HT-29 (cell line): Measurements from ENCODE around the gene GMDS. TPM values are rescaled to one million over a fixed set of nuclear protein-coding genes. Genes with fewer than 3 reads are reported as not detected.

Source experiments
- DNase-seq: peaks from one replicate; pipeline ENCODE4 v3.0.0-alpha.2; 2015; ENCODE audit warnings: low spot score
- total RNA-seq: library from RNA; depleted of rRNA; stranded (reverse); fragments of >200 nt; shearing (Covaris generic); gene quantifications from 2 replicates; pipeline ENCODE4 v1.2.3, GENCODE V29; 2014

The GMDS gene
- total RNA-seq, 1 experiment from 2014 or later, result 37.0 TPM

DNA sequence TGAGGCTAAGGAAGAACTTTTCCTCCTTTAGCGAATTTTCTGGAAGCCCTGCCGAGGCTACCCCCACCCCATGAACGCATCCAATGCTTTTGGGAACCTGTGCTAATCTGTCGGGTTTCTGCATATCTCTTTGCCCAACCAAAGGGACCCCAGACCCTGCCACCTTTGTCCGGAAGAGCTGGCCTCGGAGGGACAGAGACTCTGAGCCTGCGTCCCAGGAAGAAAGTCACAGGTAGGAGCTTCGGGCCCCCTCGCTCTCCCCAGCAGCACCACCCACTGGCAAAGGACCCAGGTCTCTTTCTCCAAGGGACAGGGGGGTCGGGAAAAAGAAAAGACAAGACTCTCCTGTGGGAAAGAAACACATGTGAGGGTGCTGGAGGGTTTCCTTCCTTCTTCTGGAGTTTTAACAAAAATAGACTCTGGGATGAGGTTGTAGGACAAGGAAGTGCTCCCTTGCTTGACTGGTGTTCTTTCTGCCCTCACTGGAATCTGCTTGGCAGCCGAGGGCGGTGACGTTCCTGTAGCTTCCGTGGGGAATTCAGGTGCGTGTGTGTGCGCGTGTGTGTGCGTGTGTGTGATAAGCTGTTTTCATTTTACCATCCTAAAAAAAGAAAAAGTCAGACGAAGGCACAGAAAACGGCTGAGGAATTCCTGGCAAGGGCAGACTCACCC, 652.0 kb downstream of the GMDS start:
- DNase-seq, result no peak

DNA sequence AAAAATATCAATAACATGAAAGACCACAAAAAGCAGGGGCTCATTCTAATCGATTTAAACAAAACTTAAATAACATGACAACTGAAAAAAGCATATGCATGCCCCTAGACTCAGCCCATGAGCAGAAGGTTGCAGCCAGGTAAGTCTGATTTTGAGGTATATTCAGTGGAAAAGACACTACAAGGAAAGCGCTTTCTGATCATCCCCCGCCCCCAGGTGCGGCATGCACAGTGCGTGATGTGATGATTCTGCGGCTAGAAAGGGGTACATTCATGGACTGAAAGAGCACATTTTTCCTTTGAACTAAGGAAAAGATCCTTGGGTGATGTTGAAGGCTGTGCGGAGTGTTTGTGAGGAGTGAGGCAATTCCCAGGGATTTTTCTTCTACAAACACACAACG, 652.6 kb downstream of the GMDS start:
- no peak for DNase-seq

DNA sequence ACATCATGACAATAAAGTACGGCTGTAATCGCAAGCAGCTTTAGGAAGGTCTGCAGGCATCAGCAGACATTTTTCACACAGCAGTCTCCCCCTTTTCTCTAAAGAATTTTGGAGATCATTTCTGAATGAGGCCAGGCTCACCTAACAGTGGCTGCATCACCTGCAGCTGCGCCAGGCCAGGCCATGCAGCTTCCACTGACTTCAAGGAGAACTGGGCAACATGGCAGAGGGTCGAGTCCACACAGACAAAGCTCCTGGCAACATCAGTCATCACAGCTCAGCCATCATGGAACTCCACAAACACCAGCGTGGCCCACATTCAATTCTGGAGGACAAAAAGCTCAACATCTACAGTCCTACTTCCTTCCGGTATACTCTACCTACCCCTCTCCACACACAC, 653.5 kb downstream of the GMDS start:
- DNase-seq, result no peak

DNA sequence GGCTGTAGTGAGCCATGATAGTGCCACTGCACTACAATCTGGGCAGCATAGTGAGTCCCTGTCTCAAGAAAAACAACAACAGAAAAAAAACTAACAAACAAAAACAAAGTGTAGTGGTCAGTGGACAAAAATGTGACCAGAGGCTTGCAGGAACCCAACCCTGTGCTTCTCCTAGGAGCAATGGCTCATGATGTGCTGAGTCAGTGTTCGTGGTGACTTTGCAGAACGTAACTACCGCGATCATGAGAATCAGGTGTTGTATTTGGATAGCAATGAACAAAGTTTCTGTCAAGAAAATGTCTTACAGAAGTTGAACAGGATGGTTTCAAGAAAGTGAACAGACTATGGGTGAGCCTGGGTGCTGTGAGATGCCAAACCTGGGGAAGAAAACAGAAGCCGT, 654.2 kb downstream of the GMDS start:
- DNase-seq, result no peak

DNA sequence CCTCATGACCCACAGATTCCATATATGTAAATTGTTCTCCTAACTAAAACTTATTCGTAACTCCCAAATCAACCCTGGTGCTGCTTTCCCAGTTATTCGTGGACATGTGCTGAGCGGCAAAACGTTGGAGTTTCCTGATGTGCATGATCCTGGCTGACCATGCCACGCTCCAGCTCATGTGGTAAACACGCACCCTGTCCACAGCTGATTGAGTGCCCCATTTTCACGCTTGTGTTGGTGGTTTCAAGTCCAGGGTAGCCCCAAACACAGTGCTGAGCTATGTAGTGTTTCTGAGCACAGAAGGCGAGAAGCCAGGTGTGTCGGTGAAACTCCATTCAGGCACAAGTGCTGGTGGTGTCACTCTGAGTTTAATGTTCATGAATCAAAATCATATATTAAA, 654.8 kb downstream of the GMDS start:
- no peak for DNase-seq

DNA sequence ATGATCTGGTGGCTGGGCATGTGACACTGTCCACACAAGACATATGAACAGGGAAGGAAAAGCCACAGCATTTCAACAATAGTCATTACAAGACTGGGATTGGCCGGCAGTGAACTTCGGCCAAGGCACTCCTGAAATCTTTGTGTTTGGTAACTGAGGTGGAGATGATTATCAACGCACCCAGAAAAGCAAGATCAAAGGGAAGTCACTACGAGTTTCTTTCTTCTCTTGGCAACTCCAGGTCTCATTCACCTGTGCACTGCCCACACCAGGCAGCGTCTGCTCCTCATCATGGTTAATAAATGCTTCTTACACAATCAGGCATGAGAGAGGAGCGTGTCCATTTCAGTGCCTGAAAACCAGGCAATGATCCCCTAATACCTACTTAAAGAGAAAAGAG, 656.2 kb downstream of the GMDS start:
- peak; percentile 63 for DNase-seq

DNA sequence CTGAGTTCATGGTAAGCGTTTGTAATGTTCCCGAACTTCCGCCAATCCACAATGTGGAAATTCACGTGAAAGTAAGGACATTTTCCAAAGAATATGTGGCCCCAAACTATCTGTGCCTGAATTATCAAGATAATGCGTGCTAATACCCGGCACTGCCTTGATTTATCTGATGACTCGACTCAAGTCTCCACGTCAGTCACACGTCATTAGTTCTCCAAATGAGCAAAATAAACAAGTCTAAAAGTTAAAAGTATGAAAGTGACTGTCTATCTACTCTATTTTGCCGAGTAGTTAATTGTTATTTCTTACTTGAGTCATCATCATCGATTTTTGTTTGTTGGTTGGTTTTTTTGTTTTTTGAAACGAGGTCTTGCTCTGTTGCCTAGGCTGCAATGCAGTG, 657.4 kb downstream of the GMDS start:
- no peak for DNase-seq

DNA sequence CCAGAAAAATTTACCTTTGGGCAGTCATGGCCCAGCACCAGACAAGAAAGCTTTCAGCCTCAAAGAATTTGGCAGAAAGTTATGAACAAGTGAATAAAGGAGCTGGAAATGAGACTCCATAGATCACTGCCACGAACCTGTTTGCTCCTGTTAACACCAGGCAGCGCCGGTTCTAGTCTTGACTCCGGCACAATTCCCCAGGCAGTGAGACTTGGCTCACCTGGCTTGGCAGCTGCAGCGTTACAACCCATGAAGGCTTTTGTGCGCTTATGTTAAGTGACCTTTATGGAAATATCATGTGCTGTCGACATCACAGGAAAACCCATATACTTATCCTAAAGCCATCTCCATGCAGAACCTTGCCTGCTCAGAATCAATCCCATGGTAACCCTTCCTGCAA, 657.9 kb downstream of the GMDS start:
- no peak for DNase-seq

DNA sequence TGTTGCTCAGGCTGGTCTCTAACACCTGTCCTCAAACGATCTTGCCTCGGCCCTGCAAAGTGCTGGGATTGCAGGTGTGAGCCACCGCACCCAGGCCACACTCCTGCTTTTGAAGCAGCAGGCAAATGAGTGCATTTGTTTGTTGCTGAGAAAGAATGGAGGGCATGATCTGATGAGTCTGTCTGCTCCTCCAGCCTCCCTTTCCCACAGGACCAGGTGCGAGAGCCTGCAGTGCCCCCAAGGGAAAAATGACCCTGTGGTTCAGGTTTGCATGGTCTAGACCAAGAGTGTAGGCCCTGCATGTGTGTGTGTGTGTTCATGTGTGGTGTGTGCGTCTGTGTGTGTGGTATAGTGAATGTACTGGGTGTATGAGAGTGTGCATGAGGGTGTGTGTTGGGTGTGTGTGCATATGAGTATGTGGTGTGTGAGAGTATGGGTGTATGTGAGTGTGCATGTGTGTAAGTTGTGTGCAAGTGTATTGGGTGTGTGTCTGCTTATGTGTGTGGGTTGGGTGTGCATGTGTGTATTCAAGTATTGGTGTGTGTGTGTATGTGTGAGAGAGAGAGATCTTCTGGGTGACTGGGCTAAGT, 658.4 kb downstream of the GMDS start:
- no peak for DNase-seq

DNA sequence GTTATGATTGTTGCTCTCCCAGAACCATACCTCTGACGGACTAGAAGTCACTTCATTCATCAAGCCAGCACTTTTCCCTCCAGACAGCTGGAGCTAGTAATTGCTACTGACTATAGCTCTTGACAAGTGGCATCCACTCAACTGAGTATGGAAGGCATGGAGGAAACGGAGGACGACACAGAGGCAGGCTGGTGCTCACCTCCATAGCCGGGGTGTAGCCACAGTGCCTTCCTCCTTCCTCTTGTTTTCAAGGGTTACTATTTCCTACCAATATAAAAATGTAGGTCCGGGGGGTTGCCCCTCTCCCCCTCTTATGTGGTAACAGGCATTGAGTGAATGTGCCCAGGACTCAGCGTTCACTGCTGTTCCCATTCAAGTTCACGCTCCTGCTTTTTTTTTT, 659.1 kb downstream of the GMDS start:
- no peak for DNase-seq

DNA sequence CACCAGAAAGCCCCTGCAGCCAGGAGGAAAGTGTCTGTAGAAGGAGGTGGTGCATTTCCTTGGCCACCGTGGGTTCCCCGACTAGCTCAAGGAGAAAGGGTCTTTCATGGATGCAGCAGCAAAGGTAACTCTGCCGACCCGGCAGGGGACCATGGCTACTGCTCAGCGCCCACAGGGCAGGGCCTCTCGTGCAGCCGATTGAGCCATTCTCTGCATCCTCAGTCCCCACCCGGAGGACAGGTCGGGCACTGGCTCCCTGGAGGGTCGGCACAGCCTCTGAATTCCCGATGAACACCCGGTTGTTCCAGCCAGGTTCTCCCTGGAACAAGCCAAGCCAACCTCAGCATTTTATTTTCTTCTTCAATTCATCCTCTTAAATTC, 659.7 kb downstream of the GMDS start:
- no peak for DNase-seq

DNA sequence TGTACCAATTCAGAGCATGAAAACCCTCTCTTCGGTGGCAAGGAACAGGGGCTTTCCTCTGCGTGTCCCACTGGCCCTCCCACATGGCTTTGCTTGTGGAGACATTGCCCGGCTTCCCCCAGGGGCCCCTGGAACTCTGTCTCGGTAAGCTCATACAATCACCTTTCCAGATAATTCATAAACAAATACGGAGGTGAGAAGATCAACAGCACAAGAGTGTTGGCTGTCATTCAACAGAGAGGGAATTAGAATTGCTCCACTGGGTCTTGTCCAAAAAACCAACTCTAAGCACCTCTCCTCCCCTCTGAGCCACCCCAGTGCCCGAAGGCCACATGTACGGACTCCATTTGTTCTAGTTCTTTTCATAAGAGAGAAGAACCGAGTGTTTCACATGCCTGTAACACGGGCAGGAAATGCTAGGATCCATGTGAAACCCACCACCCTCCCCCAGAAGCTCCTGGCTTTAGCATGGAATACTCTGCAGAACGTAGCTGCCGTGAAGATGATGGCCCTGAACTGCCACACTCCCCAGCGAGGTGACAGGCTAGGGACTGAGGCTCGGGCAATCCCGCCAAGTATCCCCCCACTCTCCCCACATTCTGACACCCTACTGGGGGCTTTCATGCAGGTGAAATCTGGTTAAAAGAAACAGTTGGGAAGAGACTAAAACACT, 660.3 kb downstream of the GMDS start:
- DNase-seq, result no peak

DNA sequence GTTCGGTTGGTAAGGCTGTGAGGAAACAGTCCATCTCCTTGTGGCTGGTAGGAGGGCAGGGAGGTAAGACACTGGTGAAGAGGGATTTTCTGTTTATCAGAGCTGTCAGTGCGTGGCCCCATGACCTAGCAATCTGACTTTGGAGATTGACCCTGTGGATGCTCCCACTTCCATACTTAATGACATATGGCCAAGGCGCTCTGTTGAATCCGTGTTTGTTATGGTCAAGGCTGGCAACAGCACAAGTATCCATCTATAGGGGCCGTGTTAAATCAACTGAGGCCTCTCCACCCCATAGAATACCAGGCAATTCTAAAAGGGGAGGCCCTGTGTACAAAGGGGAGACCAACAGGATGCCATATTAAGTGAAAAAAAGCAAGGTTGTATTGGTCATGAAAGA, 661.3 kb downstream of the GMDS start:
- no peak for DNase-seq

DNA sequence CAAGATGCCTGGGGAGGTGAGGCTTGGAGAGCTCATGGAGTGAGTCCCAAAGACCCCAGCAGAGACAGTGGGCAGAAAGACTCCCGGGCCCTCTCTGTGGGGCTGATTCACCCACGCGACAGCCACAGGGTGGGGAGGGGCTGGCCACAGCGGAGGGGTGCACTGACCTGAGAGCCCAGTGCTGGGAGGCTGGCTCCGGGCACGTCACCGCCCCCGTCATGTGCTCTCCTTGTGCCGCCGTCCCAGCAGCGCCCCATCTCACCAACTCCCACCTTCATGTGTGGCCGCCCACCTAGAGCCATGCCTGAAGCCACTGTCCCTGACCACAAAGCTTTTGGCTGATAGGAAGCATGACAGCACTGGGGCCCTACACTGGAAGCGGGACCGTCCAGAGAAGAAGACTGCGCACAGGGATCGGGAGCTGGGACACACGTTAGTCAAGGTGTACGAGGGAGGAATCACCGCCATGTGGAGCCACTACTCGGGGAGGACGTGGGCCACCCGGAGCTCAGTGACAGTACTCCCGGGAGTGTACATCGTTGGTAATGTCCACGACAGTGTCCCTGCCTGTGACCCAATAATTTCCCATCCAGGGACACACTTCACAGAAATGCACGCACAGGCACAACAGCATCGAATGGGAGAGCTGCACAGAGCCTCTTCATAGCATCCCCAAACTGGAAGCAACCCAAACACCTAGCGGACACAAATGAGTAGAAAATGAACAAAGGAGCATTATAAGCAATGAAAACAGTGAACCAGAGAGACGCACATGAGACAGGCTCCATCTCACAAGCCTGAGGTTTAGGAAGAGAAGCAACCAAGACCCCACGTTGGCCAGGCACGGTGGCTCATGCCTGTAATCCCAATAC, 664.0 kb downstream of the GMDS start:
- no peak for DNase-seq

DNA sequence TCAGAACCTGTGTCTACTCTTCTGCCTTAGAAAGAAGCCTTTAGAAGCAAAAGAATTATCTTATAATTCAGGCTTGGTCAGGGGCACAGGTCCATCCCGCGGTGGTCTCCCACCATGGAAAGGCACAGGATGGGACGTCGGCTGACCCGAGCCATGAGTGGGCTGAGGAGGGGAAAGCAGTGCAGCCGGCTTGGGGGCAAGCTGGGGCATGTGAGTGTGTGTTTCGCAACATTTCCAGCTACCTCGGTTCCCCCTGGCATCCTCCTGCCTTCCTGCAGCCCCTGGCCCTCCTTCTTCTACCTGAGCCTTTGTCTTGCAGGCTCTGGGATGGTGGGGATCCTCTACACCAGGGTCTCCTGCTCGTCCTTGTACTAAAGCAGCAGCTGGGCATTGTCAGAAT, 664.8 kb downstream of the GMDS start:
- DNase-seq, result no peak

DNA sequence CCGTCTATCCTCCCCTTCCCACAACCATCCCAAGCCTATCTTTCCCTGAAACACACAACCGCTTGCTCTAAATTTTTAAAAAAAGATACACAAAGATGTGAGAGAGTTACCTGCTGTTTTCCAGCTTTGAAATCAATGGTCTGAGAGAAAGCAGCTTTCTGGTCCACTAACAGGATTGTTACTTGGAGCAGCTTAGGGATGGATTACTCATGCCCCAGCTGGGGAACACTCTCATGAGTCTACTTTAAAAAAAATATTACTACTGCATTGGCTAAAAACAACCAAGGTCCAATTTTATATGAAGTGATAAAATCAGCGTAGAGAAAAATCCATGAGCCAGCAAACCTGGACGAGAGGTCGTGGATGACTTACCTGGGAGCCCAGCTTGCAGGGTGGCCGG, 665.3 kb downstream of the GMDS start:
- no peak for DNase-seq

DNA sequence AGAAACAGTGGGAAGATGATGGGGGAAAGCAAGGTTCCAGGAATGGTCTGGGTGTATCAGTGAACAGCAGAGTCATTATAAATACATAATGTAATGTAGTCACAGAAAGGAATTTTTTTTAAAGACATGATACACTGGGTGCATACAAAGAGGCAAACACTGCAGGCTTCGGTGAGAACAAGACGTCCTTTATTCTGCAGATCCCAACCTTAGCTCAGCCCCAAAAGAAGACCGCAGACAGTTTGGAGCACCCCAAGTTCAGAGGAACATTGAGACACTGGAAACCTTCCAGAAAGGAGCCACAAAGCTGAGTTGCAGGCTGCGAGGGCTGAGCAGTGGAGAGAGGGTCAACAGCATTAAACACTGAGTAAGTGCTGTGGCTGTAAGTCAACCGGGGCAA, 666.3 kb downstream of the GMDS start:
- DNase-seq, result no peak

DNA sequence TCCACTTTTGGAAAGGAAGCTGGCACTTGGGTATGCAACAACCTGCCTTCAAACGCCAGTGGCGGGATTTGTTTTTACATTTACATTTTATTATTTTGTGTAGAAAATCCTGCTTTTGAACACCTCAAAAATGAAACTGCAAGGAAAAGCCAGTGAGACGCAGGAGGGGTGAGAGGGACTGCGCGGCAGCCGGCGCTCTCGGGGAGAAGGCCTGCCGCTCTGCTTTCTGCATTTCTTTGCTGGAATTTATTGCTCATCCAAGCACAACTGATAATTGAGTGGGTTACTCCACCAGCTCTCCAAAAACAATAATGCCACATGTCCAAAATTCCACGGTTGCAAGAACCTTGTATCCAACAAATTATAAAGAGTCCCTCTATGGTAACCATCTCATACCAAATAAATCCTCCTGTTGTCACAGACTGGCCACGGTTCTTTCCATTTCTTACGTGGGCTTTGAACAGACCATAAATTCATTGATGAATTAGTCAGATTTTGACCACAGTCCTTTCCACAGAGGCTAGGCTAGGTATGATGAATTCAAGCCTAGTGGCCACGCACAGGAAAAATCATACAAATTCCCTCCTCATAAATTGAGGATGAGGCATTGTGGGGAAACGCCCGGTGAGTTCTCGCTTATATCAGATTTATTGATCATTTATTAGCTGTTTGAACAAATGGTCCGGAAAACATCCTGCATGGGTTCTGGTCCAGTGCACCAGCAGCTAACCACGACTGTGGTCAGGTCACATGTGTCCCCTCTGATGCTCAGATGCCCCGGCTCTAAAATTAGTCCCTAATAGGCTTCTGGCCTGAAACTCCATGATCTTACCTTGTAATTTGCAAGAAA, 667.3 kb downstream of the GMDS start:
- no peak for DNase-seq

DNA sequence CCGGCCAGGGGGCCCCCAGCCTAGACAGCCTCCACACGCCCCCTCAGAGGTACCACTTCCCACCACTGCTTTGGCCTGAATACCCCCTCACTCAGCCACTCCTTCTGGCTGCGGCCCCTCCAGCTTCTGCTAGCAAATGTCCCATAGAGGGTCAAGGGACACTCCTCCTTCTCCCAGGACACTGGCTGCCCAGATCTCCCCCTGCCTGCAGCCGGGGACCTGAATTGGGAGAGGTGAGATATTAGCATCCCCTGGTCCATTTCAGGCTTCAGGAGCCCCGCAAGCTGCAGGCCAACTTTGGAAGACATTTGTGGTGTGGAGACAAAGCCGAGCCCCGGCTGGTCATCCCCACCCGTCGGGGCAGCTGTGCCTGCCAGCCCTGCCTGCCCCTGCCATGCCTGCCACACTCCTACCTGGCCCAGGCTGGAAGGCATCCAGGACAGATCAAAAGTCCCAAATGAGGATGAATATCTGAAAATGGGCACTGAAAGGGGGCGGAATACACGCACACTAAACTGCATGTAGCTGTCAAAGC, 668.2 kb downstream of the GMDS start:
- no peak for DNase-seq

DNA sequence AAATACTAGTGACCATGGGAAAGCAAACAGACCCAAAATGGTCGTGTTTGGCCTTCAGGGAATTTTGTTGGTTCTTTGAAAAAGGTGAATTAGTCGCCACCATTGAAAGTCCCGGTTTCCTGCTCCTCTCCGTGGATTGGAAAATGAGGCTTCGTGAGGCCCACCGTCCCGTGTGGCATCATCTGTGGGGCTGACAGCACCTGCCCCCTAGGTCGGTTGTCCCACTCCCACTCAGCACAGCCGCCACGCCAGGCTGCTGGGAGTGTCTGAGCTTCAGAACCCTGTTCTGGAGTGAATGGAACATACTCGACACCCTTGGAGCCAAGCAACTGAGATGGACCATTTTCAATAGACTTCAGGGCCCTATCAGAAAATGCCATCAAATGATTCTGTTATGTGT, 668.7 kb downstream of the GMDS start:
- no peak for DNase-seq

DNA sequence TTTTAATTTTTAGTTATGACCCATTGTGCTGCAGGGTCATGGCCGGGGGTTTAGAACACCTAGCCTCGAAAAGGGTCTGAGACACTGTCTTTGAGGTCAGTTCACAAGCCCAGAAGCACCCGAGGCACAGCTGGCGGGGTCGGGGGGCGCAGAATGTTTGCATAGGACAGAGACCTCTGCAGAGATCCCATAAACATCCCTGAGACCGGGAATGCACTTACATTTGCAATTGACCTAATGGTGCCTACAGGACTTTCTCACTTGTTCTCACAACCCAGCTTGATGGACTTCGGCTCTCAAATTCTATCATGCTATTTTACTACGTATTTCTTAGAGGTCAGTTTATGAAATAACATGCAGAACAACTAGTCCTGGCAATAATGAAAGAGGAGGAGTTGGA, 669.2 kb downstream of the GMDS start:
- DNase-seq, result no peak
